HG03064 (cell line): ENCODE data around the gene CUL4A.
A peak's percentile ranks its signal among the peaks of the same experiment; 100 is the strongest.
"Not testable (repeated sequence)": the region's sequence is repeated elsewhere in the genome, so short reads cannot be mapped to it uniquely, and the experiment has no call there.

ENCODE experiments used
- ATAC-seq: cut with Tn5 transposase; IDR thresholded peaks from one replicate; pipeline ENCODE4 v1.9.1; 2021; ENCODE audit warnings: low read depth; ENCODE audit not compliant: unreplicated experiment

CUL4A gene

GRCh38 chr13:113275387-113275786 is 66.0 kb downstream of the CUL4A start:
- no peak for ATAC-seq

- no peak for ATAC-seq
These were observed 70.7 kb downstream of the CUL4A start for GRCh38 chr13:113280126-113280525.

- ATAC-seq = no peak
These were observed 74.5 kb downstream of the CUL4A start for GRCh38 chr13:113283904-113284303.

- no peak for ATAC-seq
These were observed 79.5 kb downstream of the CUL4A start for GRCh38 chr13:113288880-113289279.

DNA sequence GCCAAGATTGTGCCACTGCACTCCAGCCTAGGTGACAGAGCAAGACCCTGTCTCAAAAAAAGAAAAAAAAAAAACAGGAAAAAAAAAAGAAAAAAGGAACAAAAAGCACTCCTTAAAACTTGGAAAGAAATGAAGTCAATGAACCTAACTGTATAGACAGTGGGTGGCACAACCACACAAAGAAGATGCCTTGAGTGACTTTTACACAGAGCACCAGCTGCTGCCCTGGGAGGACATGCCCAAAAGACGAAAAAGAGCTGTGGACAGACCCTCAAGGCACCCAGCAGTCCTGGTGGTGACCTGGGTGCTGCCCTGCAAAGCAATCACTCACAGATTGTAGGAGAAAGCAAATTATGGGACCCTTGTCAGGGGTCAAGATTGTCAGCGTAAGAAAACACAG is 81.7 kb downstream of the CUL4A start:
- no peak for ATAC-seq

- no peak for ATAC-seq
These were observed 82.8 kb downstream of the CUL4A start for GRCh38 chr13:113292021-113292862.

DNA sequence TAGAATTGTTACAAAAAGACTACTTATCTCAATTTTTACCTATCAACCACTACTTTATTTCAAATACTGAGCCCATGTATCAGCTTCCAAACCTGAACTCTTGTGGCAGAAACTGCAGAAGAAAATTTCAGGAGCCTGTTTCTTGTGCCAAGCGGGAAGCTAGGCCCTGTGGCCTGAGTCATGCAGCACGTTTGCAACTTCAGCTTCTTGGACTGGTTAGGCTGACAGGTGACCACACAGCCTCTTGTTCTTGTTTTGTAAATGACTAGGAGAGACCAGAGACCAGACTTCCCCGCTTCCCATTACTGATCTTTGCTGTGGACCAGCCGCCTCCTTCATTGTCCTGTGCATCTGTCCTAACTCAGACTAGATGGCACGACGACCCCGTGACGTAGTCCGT is 84.3 kb downstream of the CUL4A start:
- ATAC-seq = no peak

- no peak for ATAC-seq
These were observed 86.4 kb downstream of the CUL4A start for GRCh38 chr13:113295776-113296175.

DNA sequence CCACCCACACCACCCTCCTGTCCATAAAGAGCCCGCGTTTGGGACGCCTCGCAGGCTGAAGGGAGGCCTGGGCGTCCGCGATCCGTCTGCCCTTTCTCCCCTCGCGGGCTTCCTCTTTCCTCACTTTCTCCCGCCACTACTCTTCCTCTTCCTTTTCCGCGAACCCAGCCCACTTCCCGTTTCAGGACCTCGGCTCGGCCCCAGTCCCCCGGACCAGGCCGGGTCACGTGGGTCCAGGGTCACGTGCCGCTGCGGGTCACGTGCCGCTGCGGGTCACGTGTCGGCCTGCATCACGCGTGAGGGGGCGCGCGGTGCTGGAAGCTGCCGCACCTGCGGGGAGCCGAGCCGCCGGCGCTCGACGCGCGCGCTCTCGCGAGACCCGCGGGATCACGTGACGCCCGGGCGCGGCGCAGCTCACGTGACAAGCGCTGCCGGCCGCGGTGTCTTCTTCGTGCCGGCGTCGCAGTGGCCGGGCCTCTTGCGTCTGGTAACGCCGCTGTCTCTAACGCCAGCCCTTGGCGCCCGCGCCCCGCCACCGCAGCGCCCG is 87.5 kb downstream of the CUL4A start, which contains the start of gene LAMP1:
TSS of gene LAMP1 (plus strand) at position 417 of the 547 bp plus-strand sequence. CDS start 196 bp downstream, outside the sequence.
- ATAC-seq = peak; percentile 78

- peak; percentile 38 for ATAC-seq
These were observed 88.1 kb downstream of the CUL4A start for GRCh38 chr13:113297370-113298042.

DNA sequence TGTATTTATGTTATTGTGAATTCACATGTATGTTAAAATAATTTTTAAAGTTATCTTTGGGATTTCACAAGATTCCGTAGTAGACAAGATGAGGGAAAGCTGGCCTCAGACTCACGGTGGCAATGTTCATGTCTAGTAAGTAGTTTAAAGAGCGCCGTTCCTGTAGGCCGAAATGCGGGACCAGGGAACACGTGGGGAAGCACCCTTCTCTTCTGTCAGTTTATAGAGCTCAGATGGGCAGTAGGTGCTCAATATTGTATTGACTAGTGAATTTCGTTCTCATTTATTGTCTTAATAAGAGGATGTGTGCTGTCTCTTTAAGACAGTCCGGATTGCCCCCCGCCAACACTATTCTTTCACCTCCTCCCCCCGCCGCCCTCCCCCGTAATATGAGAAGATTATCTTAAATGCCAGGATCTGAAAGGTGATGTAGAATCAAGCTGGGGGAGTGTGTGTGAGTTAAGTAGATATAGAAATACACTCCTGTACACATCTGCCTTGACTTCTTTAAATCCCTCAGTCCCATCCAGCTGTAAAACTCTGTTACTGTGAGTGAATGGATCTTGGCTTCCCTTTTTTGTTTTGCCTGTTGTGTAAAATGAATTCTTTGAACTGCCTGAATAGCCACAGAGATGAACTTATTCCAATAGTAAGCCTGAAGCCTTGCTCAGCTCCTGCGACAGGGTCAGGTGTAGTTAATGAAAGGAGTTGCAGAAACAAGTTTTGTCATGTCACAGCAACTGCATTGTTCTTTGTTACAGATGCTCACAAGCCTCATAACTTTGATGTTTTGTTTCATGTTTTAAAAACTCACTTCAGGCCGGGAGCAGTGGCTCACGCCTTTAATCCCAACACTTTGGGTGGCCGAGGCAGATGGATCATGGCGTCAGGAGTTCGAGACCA is 88.9 kb downstream of the CUL4A start:
- ATAC-seq = no peak

DNA sequence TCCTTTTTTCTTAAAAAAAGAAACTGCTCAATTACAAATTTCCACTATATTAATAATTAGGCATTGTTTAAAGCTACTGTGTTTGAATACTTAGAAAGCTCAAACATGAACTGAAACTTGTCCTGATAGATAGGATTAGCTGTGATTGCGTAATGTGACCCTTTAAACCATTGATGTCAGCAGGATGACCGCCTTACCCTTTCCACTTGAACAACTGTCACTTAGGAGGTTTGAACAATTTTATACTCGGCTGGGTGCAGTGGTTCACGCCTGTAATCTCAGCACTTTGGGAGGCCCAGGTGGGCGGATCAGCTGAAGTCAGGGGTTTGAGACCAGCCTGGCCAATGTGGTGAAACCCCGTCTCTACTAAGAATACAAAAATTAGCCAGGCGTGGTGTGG is 90.5 kb downstream of the CUL4A start:
- no peak for ATAC-seq

- ATAC-seq = no peak
These were observed 93.6 kb downstream of the CUL4A start for GRCh38 chr13:113302986-113303385.

GRCh38 chr13:113304121-113304520 is 94.7 kb downstream of the CUL4A start:
- no peak for ATAC-seq

DNA sequence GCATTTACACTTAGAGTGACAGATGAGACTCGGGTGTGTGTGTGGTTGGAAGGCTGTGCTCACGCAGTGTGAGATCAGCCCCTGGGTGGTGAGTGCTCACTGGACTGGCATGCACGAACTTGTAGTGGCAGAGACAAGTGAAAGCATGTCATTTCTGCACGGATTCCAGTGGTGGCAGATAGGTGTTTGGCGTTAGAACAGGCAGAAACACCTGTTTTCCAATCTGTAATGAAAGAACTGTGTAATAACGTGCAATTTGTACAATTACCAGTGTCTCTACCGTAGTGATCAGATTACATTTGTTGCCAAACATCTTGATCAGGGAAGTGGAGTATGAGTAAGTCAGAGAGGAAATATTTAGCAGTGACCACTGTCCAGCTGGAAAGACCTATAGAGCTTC is 95.8 kb downstream of the CUL4A start:
- ATAC-seq = no peak

GRCh38 chr13:113307491-113307890 is 98.1 kb downstream of the CUL4A start:
- no peak for ATAC-seq

GRCh38 chr13:113309473-113309872 is 100.1 kb downstream of the CUL4A start:
- no peak for ATAC-seq

DNA sequence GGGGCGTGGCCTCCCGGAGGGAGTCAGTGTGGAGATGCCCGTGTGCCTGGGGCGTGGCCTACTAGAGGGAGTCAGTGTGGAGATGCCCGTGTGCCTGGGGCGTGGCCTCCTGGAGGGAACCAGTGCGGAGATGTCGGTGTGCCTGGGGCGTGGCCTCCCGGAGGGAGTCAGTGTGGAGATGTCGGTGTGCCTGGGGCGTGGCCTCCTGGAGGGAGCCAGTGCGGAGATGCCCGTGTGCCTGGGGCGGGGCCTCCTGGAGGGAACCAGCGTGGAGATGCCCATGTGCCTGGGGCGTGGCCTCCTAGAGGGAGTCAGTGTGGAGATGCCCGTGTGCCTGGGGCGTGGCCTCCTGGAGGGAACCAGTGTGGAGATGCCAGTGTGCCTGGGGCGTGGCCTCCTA is 104.7 kb downstream of the CUL4A start:
- ATAC-seq = not testable (repeated sequence)

DNA sequence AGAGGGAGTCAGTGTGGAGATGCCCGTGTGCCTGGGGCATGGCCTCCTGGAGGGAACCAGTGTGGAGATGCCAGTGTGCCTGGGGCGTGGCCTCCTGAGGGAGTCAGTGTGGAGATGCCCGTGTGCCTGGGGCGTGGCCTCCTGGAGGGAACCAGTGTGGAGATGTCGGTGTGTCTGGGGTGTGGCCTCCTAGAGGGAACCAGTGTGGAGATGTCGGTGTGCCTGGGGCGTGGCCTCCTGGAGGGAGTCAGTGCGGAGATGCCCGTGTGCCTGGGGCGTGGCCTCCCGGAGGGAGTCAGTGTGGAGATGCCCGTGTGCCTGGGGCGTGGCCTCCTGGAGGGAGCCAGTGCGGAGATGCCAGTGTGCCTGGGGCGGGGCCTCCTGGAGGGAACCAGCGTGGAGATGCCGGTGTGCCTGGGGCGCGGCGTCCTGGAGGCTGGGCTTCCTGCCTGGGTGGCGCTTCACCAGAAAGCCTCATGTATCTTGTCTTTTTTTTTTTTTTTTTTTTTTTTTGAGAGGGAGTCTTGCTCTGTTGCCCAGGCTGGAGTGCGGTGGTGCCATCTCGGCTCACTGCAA is 105.6 kb downstream of the CUL4A start:
- ATAC-seq = not testable (repeated sequence)

DNA sequence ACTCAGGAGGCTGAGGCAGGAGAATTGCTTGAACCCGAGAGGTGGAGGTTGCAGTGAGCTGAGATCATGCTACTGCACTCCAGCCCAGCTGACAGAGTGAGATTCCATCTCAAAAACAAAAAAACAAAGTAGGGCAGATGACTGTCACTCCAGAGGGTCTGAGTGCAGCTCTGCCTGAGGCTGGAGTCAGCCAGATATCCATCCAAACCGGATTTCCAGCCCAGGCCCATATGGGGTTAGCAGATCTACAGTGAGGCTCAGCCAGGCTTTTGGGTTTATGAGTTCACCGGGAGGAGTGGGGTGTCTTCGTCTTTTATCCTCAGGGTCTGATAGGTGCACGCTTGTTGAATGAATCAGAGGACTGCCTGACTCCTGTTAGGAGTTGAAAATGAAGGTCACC is 106.6 kb downstream of the CUL4A start:
- ATAC-seq = no peak
